Activated CD4-positive, CD25-positive, alpha-beta regulatory T cell treated with anti-CD3 and anti-CD28 coated beads, Interleukin-2, amount 50 U/mL, for 16 hours (primary cell): Measurements from ENCODE around the gene INSIG1.

ENCODE experiments used
- DNase-seq: peaks from one replicate; pipeline ENCODE4 v3.0.0-alpha.2; 2020; ENCODE audit warnings: low read depth, low spot score

INSIG1 gene

GRCh38 chr7:155266440-155266839 is 31.2 kb upstream of the INSIG1 start:
- DNase-seq = no peak

- no peak for DNase-seq
Observed at GRCh38 chr7:155267023-155267422, 30.7 kb upstream of the INSIG1 start.

GRCh38 chr7:155267436-155267835 is 30.2 kb upstream of the INSIG1 start:
- no peak for DNase-seq

- no peak for DNase-seq
Observed at GRCh38 chr7:155268211-155268610, 29.5 kb upstream of the INSIG1 start.

- no peak for DNase-seq
Observed at GRCh38 chr7:155268921-155269650, 28.6 kb upstream of the INSIG1 start.

GRCh38 chr7:155269766-155270585 is 27.7 kb upstream of the INSIG1 start:
- DNase-seq = no peak

GRCh38 chr7:155270861-155271260 is 26.8 kb upstream of the INSIG1 start:
- no peak for DNase-seq

- DNase-seq = no peak
Observed at GRCh38 chr7:155274633-155275355, 22.9 kb upstream of the INSIG1 start.

GRCh38 chr7:155276042-155276799 is 21.5 kb upstream of the INSIG1 start:
- no peak for DNase-seq

GRCh38 chr7:155276800-155277375 is 20.8 kb upstream of the INSIG1 start:
- DNase-seq = no peak

- DNase-seq = no peak
Observed at GRCh38 chr7:155277385-155277994, 20.2 kb upstream of the INSIG1 start.

- no peak for DNase-seq
Observed at GRCh38 chr7:155278921-155279320, 18.8 kb upstream of the INSIG1 start.

- no peak for DNase-seq
Observed at GRCh38 chr7:155279787-155280445, 17.8 kb upstream of the INSIG1 start.

GRCh38 chr7:155280446-155281397 is 17.0 kb upstream of the INSIG1 start:
- no peak for DNase-seq

- DNase-seq = no peak
Observed at GRCh38 chr7:155281398-155281969, 16.2 kb upstream of the INSIG1 start.

- DNase-seq = no peak
Observed at GRCh38 chr7:155282671-155283070, 15.0 kb upstream of the INSIG1 start.

GRCh38 chr7:155283565-155284194 is 14.0 kb upstream of the INSIG1 start:
- DNase-seq = no peak
